HG02759 (cell line): ENCODE data around the gene FBLN2.
A peak's percentile ranks its signal among the peaks of the same experiment; 100 is the strongest.

Experiments used
- ATAC-seq: cut with Tn5 transposase; IDR thresholded peaks from one replicate; pipeline ENCODE4 v1.9.1; 2021; ENCODE audit warnings: mild to moderate bottlenecking, moderate library complexity; ENCODE audit not compliant: unreplicated experiment

FBLN2 gene

GRCh38 chr3:13638927-13639326 is 90.0 kb downstream of the FBLN2 start:
- ATAC-seq, result no peak

DNA sequence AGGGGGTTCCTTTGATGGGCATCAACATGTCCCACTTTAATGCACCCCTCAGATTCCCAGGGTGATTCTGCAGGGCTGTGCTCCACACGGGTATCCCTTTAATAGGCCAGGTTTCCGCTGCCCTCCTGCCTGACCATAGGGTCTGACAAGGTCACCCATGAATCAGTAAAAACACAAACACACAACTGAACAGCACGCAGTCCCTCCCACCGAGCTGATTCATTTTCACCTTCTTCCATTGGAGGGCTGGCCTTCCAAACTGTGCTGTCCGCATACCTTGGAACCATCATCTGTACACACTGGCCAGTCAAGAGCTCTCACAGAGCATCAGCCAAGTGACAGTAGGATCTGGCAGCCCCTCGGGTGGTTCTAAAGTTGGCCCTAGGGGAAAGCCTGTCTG is 93.7 kb downstream of the FBLN2 start:
- ATAC-seq, result no peak

DNA sequence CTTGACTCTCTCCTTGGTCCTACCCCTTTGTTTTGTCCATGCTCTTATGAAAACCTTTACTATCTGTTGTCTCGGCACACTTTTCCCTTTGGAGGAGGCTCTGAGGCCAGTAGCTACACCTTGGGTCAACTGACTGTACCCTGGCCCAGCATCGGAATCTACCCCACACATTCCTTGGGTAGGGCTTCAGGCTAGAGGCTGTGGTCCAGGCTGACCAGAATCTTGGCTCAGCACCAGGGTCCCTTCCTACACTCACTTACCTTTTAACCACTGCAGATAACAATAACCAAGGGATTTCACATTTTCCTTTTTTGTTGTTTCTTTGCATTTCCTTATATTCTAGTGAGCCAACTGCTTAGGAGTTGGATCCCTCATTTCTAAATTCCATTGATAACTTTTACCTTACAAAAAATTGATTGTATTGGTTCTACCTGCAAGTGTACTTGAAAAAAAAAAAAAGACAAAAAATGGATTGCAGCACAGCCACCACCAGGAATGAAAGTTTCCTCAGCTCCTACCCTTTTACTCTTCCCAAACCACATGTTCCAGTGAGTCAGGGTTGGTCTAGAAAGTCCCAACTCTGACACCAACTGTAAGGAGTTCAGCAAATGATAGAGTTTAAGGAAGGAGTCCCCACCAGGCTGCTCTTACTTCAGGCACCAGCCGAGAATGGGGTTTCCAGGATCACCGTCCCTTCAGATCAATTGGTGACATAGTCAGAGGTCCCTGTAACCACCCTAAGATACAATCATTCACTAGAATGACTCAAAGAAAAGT is 95.6 kb downstream of the FBLN2 start:
- ATAC-seq, result no peak

GRCh38 chr3:13645801-13646637 is 97.1 kb downstream of the FBLN2 start:
- no peak for ATAC-seq

DNA sequence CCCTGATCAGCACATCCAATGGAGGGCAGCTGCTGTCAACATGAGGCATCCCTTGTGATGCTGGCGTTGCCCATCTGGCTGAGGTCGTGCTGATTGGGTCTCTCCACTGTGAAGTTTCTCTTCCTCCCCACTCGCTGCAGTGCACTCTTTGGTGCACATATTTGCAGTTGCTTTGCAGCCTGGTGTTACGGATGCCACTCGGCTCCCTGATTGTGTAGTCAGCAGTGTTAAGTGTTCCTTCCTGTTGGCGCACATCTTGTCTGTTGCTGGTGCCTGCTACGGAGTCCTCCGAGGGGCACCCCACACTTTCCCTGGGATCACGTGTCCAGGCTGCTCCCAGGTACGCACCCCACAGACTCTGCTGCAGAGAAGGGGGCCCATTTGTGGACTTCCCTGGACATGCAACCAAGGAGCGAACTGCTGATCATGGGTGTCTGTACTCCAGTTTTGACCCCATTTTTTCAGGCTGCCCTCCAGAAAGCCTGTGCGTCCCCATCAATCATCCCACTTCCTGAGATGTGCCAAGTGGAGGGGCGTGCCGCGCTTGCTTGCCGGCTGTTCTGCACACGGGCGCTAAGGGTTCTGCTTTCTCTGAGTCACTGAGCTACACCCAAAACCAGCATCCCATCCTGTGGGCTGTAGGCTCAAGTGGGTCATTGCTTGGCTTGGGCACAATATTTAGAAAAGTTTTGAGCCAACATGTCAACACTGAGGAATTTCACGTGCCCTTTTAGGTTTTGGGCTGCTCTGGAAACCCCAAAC is 98.6 kb downstream of the FBLN2 start:
- ATAC-seq, result no peak

- ATAC-seq, result peak; percentile 68
Observed at GRCh38 chr3:13648060-13649001, 99.4 kb downstream of the FBLN2 start.

DNA sequence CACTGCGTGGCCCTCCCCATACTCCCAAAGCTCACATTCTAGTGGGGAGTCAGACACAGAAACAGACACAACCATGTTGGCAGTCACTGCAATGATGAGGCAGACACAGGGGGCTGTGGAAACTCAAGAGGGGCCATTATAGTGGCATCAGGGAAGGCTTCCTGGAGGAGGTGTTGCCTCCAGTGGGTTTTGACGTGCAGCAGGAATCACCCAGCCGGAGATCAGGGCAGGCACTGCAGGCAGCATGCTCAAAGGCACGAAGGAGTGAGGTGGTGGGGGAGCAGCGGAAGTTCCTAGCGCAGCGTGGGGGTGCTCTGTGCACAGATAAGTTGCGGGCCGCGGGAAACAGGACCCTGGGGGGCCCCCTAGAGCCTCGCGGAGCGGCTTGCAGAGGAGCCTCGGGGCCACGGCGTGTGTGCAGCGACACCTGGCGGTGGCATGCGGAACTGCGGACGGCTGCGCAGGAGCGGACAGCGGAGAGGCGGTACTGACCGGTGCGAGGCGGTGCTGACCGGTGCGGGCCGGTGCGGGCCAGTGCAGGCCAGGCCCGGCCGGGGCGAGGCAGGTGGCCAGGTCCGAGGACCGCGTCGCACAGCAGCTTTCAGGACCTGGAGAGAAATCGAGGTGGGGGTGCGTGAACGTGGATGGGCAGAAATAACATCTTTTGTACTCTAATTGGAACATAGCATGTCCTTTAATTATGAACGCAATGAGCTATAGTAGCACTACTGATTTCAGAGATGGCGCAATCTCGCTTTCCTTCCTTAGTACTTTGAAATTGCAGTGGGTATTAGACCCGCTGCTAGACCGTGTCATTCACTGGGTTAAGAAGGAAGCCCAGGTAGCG is 101.5 kb downstream of the FBLN2 start:
- peak; percentile 70 for ATAC-seq

- no peak for ATAC-seq
Observed at GRCh38 chr3:13651057-13651400, 102.1 kb downstream of the FBLN2 start.

DNA sequence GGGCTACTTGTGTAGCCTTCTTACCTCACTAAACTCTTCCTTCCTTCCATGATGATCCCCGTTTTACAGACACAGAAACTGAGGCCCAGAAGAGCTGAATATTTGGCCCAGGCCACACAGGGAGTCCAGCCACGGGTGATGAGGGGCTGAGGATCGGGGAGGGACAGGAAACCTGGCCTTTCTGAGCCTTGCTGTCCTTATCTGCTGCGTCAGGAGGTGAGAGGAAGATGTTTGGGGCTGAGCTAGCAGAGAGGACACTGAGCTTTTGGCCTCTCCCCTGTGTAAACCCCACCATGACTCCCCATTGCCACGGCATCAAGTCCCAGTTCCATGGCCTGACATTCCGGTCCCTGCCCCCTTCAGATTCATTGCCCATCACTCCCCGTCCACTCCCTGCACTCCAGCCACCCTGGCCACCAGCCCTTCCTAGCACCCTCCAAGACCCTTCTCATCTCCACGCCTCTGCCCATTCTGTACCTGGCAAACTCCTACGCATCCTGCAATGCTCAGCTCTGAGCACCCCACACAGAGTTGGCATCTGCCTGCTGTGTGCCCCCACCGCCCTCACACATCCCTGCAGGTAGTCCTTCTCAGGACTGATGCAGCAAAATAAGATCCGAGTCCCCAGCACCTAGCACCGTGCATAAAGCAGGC is 103.0 kb downstream of the FBLN2 start:
- no peak for ATAC-seq

GRCh38 chr3:13652728-13653127 is 103.8 kb downstream of the FBLN2 start:
- no peak for ATAC-seq

DNA sequence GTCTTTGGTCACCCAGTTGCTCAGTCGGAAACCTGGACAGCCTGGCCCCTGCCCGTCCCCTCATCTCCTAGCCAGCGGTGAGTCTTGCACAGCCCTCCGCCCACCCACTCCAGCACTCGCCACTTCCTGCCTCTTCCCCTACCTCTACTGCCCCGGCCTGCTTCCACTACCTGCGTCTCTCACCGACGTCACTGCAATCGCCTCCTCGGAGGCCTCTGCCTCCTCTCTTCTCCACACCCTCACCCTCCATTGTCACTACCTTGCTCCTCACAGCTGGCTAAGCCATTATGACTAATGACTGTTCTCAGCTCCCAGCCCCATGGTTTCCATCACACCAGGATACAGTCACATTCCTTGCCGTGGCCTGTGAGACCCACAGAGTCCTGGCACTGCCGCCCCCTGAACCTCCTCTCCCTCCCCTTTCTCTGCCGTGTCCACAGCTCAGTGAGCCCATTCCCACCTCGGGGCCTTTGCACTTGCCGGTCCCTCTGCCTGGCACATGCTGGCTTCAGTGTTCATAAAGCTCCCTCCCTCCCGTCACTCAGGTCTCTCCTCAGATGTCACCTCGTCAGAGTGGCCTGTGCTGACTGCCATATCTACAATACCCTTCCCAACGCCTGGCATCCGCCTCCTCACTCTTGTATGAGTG is 104.8 kb downstream of the FBLN2 start:
- ATAC-seq, result no peak

GRCh38 chr3:13654330-13655060 is 105.6 kb downstream of the FBLN2 start:
- ATAC-seq, result no peak

GRCh38 chr3:13655061-13655913 is 106.4 kb downstream of the FBLN2 start:
- ATAC-seq, result no peak

GRCh38 chr3:13656584-13657301 is 107.8 kb downstream of the FBLN2 start:
- ATAC-seq, result no peak

- peak; percentile 73 for ATAC-seq
Observed at GRCh38 chr3:13657660-13658435, 108.9 kb downstream of the FBLN2 start.

DNA sequence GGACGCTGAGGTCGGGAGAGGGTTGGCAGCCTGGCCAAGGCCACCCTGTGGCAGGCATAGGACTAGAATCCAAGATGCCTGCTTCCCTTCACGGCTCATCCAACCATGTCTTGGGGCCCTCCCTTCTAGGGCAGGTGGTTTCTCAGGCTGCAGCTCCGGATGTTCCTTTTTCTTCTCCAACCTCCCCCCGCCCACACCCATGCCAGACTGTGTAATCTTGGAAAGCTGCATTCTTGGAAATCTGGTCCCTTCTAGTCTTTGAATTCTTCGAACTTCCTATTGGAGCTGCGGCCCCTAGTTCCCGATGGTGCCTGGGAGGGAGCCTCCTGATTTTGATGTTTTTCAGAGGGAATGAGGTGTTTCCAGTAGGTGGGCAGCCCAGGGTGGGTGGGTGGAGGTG is 109.8 kb downstream of the FBLN2 start:
- ATAC-seq, result no peak
